ENCODE data around the gene METRNL.

The METRNL gene

DNA sequence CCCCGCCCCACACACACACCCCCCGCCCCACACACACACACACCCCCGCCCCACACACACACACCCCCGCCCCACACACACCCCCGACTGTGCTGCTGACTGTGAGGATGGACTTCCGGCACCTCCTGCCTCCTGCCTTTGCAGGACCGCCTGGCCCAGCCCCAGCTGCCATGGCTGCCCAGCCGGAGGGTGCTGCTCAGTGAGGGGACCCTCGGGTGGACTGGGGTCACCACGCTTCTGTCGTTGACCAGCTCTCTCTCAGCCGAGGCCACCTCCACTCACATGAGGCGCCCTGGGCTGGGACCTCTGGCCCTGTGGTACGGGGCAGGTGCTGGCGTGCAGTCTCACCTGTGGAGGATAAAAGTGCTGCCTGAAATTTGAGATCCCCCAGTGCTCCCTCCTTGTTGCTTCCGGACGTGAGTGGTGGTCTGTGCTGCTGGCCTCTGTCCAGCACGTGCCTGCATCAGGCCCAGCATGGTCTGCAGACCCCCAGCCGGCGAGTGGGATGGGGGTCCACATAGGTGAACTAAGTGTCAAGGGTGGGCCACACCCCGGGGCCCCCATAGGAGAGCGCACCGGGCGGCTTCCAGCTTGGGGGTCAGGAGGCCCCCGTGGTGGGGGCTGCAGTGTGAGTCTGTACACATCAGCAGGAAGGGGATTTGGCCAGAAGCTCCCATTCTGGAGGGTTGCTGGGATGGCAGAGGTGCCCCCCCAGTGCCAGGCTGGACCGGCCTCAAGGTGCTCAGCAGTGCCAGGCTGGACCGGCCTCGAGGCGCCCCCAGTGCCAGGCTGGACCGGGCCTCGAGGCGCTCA lies 11.2 kb downstream of the METRNL start:
- DNase-seq (ENCODE audit: low read depth), result no peak
- TF ChIP-seq CTCF (conservative IDR thresholded peaks at IDR 0.05; ENCODE audit: low read depth, low read length), result no peak
- H3K4me3 ChIP-seq (ENCODE audit: low read length), result no peak overlapping the region

DNA sequence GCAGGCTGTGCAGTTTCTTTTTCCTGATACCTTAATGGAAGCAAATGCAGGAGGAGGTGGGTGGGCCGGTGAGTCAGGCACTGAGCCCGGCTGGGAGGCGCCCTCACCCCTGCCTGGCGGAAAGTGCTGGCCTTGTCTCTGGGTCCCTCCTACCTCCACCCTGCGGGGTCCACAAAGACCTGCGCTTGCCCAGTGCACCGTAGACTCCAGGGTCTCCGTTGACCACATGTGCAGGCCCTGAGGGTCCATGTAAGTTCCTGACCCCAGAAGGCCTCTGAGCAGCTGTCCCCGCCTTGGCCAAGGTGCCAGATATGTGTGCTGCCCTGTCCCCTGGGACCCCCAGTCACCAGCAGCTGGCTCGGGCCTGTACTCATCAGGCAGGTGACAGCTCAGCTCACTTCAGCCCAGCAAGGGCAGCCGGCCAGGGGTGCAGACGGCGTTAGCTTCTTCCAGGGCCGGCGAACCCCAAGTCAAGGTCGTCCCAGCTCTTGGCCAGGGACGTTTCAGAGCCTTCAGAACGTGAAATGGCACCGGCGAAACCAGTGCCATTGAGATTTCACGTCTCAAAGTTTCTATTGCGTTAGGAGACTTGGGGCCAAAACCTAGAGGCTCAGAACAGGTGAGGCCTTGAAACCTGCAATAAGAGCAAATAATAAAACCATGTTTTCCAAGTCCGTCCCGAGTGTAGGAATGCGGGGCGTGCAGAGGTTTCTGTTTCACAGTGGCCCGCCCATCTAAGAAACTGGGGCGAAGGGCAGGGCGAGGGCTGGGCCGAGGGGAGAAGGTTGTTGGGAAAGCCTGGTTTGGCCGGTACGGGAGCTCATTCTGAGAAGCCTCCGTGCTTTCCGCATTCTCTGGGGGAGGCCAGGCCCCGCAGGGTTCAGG lies 12.1 kb downstream of the METRNL start:
- no peak for DNase-seq (ENCODE audit: low read depth)
- TF ChIP-seq CTCF (conservative IDR thresholded peaks at IDR 0.05; ENCODE audit: low read depth, low read length), result no peak
- H3K4me3 ChIP-seq (ENCODE audit: low read length), result no peak overlapping the region

GRCh38 chr17:83092186-83092585 lies 12.8 kb downstream of the METRNL start:
- DNase-seq (ENCODE audit: low read depth), result no peak
- H3K4me3 ChIP-seq (ENCODE audit: low read length), result no peak overlapping the region
- TF ChIP-seq CTCF (conservative IDR thresholded peaks at IDR 0.05; ENCODE audit: low read depth, low read length), result no peak

- DNase-seq (ENCODE audit: low read depth), result no peak
- H3K4me3 ChIP-seq (ENCODE audit: low read length), result no peak overlapping the region
- TF ChIP-seq CTCF (conservative IDR thresholded peaks at IDR 0.05; ENCODE audit: low read depth, low read length), result no peak
Measured at GRCh38 chr17:83092931-83093330, 13.5 kb downstream of the METRNL start.

- no peak for DNase-seq (ENCODE audit: low read depth)
- no peak for TF ChIP-seq CTCF (conservative IDR thresholded peaks at IDR 0.05; ENCODE audit: low read depth, low read length)
- no peak overlapping the region for H3K4me3 ChIP-seq (ENCODE audit: low read length)
Measured at GRCh38 chr17:83093506-83093905, 14.1 kb downstream of the METRNL start.

GRCh38 chr17:83094291-83094690 lies 14.9 kb downstream of the METRNL start:
- TF ChIP-seq CTCF (conservative IDR thresholded peaks at IDR 0.05; ENCODE audit: low read depth, low read length), result no peak
- no peak overlapping the region for H3K4me3 ChIP-seq (ENCODE audit: low read length)
- DNase-seq (ENCODE audit: low read depth), result no peak

Data from retinal pigment epithelial cell (primary cell).